CD4-positive, alpha-beta T cell (primary cell): ENCODE measurements around the gene WDR11. TPM values are rescaled to one million over a fixed set of nuclear protein-coding genes. Genes with fewer than 3 reads are reported as not detected.

Experiments
- ATAC-seq: fragments of 200-7000 bp; cut with Tn5 transposase; one replicate; pipeline ENCODE4 v1.10.0; 2022; ENCODE audit warnings: mild to moderate bottlenecking; ENCODE audit not compliant: poor library complexity
- CTCF ChIA-PET: fragments of 350-600 bp; sonication (Branson Sonifier 250); formaldehyde crosslinking; loops from one replicate; lab custom pipeline; 2021; ENCODE audit warnings: antibody characterized with exemption, inconsistent platforms; lab: Charles Lee
- POLR2A ChIA-PET: fragments of 350-600 bp; sonication (Branson Sonifier 250); formaldehyde crosslinking; loops from one replicate; lab custom pipeline; 2021; ENCODE audit warnings: antibody characterized with exemption, inconsistent platforms; lab: Charles Lee
- DNase-seq, 14 experiments: peaks; one replicate each; pipeline ENCODE4 v3.0.0-alpha.2; 2013 to 2020; ENCODE audit warnings: mixed read lengths in 2 of 14
- H3K27ac ChIP-seq, 2 donors: one replicate each; pipeline versions ENCODE4 v1.5.1 to v1.7.0; 2013; ENCODE audit warnings: low read length in 2 of 2, low read depth in 1 of 2, mild to moderate bottlenecking in 1 of 2
- H3K27me3 ChIP-seq, 2 experiments: 1 replicate in 1 of 2; 2 replicates in 1 of 2; pipeline versions ENCODE4 v1.6.1 to v1.7.0; 2013; ENCODE audit warnings: low read length in 2 of 2, control low read depth in 1 of 2, mild to moderate bottlenecking in 1 of 2, moderate library complexity in 1 of 2; ENCODE audit not compliant: insufficient read depth in 2 of 2, control insufficient read depth in 1 of 2
- H3K36me3 ChIP-seq: one replicate; pipeline ENCODE4 v1.6.1; 2013; ENCODE audit warnings: low read length, control low read depth; ENCODE audit not compliant: insufficient read depth
- H3K4me1 ChIP-seq: one replicate; pipeline ENCODE4 v1.6.1; 2013; ENCODE audit warnings: low read length, control low read depth; ENCODE audit not compliant: insufficient read depth
- H3K4me3 ChIP-seq: one replicate; pipeline ENCODE4 v1.5.1; 2013; ENCODE audit warnings: mild to moderate bottlenecking, low read length, moderate library complexity
- H3K9me3 ChIP-seq, 2 experiments: 1 replicate in 1 of 2; 2 replicates in 1 of 2; pipeline versions ENCODE4 v1.6.1 to v1.7.0; 2013; ENCODE audit warnings: low read length in 2 of 2, mild to moderate bottlenecking in 2 of 2, control low read depth in 1 of 2, moderate library complexity in 1 of 2; ENCODE audit not compliant: control insufficient read depth in 1 of 2, insufficient read depth in 1 of 2
- H3K27ac Mint-ChIP-seq: one replicate; pipeline ENCODE4 v1.8.0; 2020; ENCODE audit warnings: mixed read lengths
- H3K27me3 Mint-ChIP-seq: one replicate; pipeline ENCODE4 v1.8.0; 2021; ENCODE audit warnings: mixed read lengths
- H3K36me3 Mint-ChIP-seq: one replicate; pipeline ENCODE4 v1.8.0; 2021; ENCODE audit warnings: low read depth, mixed read lengths
- H3K4me1 Mint-ChIP-seq: one replicate; pipeline ENCODE4 v1.8.0; 2021; ENCODE audit warnings: low read depth, mixed read lengths
- H3K4me3 Mint-ChIP-seq: one replicate; pipeline ENCODE4 v1.8.0; 2020; ENCODE audit warnings: mild to moderate bottlenecking, mixed read lengths
- H3K9me3 Mint-ChIP-seq: one replicate; pipeline ENCODE4 v1.8.0; 2020; ENCODE audit warnings: mixed read lengths
- CTCF ChIP-seq: fragments of 200-600 bp; IDR thresholded peaks from one replicate; pipeline ENCODE4 v1.8.0; 2022; ENCODE audit warnings: antibody characterized with exemption, mild to moderate bottlenecking
- intact Hi-C, 2 experiments: fragments of 100-400 bp; cut with DNase I in 1 of 2; cut with micrococcal nuclease in 1 of 2; formaldehyde crosslinking; loops; one replicate each; pipeline versions ENCODE4 v1.15.1 to v1.9.0; 2023 to 2025; cut with DNase I, micrococcal nuclease
- total RNA-seq, 174 experiments: library from RNA in 2 of 174; stranded (reverse) in 2 of 174; gene quantifications; one replicate each; pipeline ENCODE4 v1.2.3 and lab custom pipeline; 2021 to 2026

Gene WDR11
- total RNA-seq, 2 experiments from 2014 or later = 16.9 to 17.9 TPM

GRCh38 chr10:120861178-120861855 lies 10.2 kb downstream of the WDR11 start:
- Mint-ChIP-seq H3K36me3 (peaks cover 61% of the 10 kb centered on the region), H3K27ac (no peak overlapping the region), H3K4me1 (peaks cover 7% of the 10 kb centered on the region), H3K4me3 (no peak overlapping the region), H3K9me3 (no peaks in the 10 kb centered on the region), H3K27me3 (no peaks in the 10 kb centered on the region)
- H3K27me3 ChIP-seq = no peaks in the 10 kb centered on the region
- H3K27ac ChIP-seq = no peak overlapping the region
- no peaks in the 10 kb centered on the region for H3K9me3 ChIP-seq
- ATAC-seq = no peak
- H3K4me1 ChIP-seq = no peaks in the 10 kb centered on the region
- no peak for TF ChIP-seq CTCF
- H3K4me3 ChIP-seq = no peak overlapping the region
- POLR2A ChIA-PET = no interaction called here
- no peak for DNase-seq
- intact Hi-C loops = no loop called here
- CTCF ChIA-PET = no interaction called here
- H3K36me3 ChIP-seq = peaks cover 50% of the 10 kb centered on the region

- H3K27me3 Mint-ChIP-seq = no peaks in the 10 kb centered on the region
- intact Hi-C loops = no loop called here
- H3K27me3 ChIP-seq = no peaks in the 10 kb centered on the region
- no peaks in the 10 kb centered on the region for H3K9me3 ChIP-seq
- H3K27ac Mint-ChIP-seq = no peak overlapping the region
- no peak for TF ChIP-seq CTCF
- no peaks in the 10 kb centered on the region for H3K4me1 Mint-ChIP-seq
- H3K4me3 Mint-ChIP-seq = no peak overlapping the region
- peaks cover 55% of the 10 kb centered on the region for H3K36me3 ChIP-seq
- POLR2A ChIA-PET = no interaction called here
- no peaks in the 10 kb centered on the region for H3K9me3 Mint-ChIP-seq
- no peak overlapping the region for H3K4me3 ChIP-seq
- no peak for DNase-seq
- H3K36me3 Mint-ChIP-seq = peaks cover 82% of the 10 kb centered on the region
- no peak overlapping the region for H3K27ac ChIP-seq
- no peak for ATAC-seq
- H3K4me1 ChIP-seq = no peaks in the 10 kb centered on the region
- CTCF ChIA-PET = no interaction called here
These were observed 22.6 kb downstream of the WDR11 start for GRCh38 chr10:120873741-120874140.

GRCh38 chr10:120883071-120883470 lies 31.9 kb downstream of the WDR11 start:
- no peak overlapping the region for H3K4me3 Mint-ChIP-seq
- peaks cover 86% of the 10 kb centered on the region for H3K36me3 Mint-ChIP-seq

More at GRCh38 chr10:120883071-120883470, 31.9 kb downstream of the WDR11 start:
- ChIA-PET CTCF (interaction anchor here (0.6 to 0.9 kb wide), 2 partner anchors 10 to 27 kb away, joined by 3 read pairs; no protein-coding TSS in a partner anchor), POLR2A (no interaction called here)
- DNase-seq (no peak), ATAC-seq (no peak)
- Histone ChIP-seq H3K9me3 (no peaks in the 10 kb centered on the region), H3K27ac (no peak overlapping the region), H3K36me3 (peaks cover 49% of the 10 kb centered on the region), H3K4me3 (no peak overlapping the region), H3K4me1 (no peaks in the 10 kb centered on the region), H3K27me3 (no peaks in the 10 kb centered on the region)
- Mint-ChIP-seq H3K9me3 (no peaks in the 10 kb centered on the region), H3K27ac (no peak overlapping the region), H3K4me1 (no peaks in the 10 kb centered on the region), H3K27me3 (no peaks in the 10 kb centered on the region)
- TF ChIP-seq CTCF = no peak
- intact Hi-C loops = no loop called here
